Fibroblast of peridontal ligament (primary cell): Measurements from ENCODE around the gene NOTCH4.
"Not testable (repeated sequence)": the region's sequence is repeated elsewhere in the genome, so short reads cannot be mapped to it uniquely, and the experiment has no call there.

Source experiments
- DNase-seq: peaks from one replicate; pipeline ENCODE4 v3.0.0-alpha.2; 2010; ENCODE audit errors: extremely low read depth

NOTCH4 gene

GRCh38 chr6:32223258-32224235, at the start of gene NOTCH4:
NOTCH4 (minus strand) TSS chr6:32224067; CDS start chr6:32223928, 139 bp downstream.
- no peak for DNase-seq

GRCh38 chr6:32271429-32271828, 47.6 kb upstream of the NOTCH4 start:
- DNase-seq, result no peak

- not testable (repeated sequence) for DNase-seq
These were observed 44.6 kb upstream of the NOTCH4 start for GRCh38 chr6:32268459-32268858.

- DNase-seq, result no peak
These were observed 43.2 kb upstream of the NOTCH4 start for GRCh38 chr6:32267035-32267434.

- DNase-seq, result not testable (repeated sequence)
These were observed 33.4 kb upstream of the NOTCH4 start for GRCh38 chr6:32257262-32257661.

GRCh38 chr6:32255199-32256153, 31.6 kb upstream of the NOTCH4 start:
- peak; percentile 93 for DNase-seq

GRCh38 chr6:32254761-32255198, 30.9 kb upstream of the NOTCH4 start:
- no peak for DNase-seq

- no peak for DNase-seq
These were observed 28.6 kb upstream of the NOTCH4 start for GRCh38 chr6:32252331-32253009.

GRCh38 chr6:32249262-32249661, 25.4 kb upstream of the NOTCH4 start:
- DNase-seq, result no peak

- no peak for DNase-seq
These were observed 23.5 kb upstream of the NOTCH4 start for GRCh38 chr6:32247401-32247800.

GRCh38 chr6:32244946-32245398, 21.1 kb upstream of the NOTCH4 start:
- peak; percentile 84 for DNase-seq

GRCh38 chr6:32244270-32244669, 20.4 kb upstream of the NOTCH4 start:
- DNase-seq, result peak; percentile 17

GRCh38 chr6:32242318-32242813, 18.5 kb upstream of the NOTCH4 start:
- not testable (repeated sequence) for DNase-seq

- no peak for DNase-seq
These were observed 16.8 kb upstream of the NOTCH4 start for GRCh38 chr6:32240686-32241085.

- DNase-seq, result no peak
These were observed 15.6 kb upstream of the NOTCH4 start for GRCh38 chr6:32239462-32239861.

GRCh38 chr6:32234934-32235333, 11.1 kb upstream of the NOTCH4 start:
- DNase-seq, result no peak

- DNase-seq, result no peak
These were observed 2.6 kb upstream of the NOTCH4 start for GRCh38 chr6:32226434-32226833.

- DNase-seq, result no peak
These were observed 829 bp upstream of the NOTCH4 start for GRCh38 chr6:32224696-32225095.

- no peak for DNase-seq
These were observed 1.3 kb downstream of the NOTCH4 start for GRCh38 chr6:32222333-32223230.

- no peak for DNase-seq
These were observed 3.8 kb downstream of the NOTCH4 start for GRCh38 chr6:32220021-32220420.
